Loucy (cell line): ENCODE measurements around the gene CHN2.

Experiments
- H2AFZ ChIP-seq: fragments of 200-600 bp; sonication (generic); 2 replicates; pipeline ENCODE4 v1.6.0; 2016; ENCODE audit warnings: antibody characterized with exemption, mild to moderate bottlenecking, low read length, moderate library complexity
- H3F3A ChIP-seq: fragments of 200-600 bp; 2 replicates; pipeline ENCODE4 v1.6.0; 2016; ENCODE audit warnings: antibody characterized with exemption, low read depth, mild to moderate bottlenecking
- H3K27me3 ChIP-seq: fragments of 200-600 bp; sonication (generic); 2 replicates; pipeline ENCODE4 v1.6.1; 2014; ENCODE audit warnings: low read length, mild to moderate bottlenecking; ENCODE audit not compliant: insufficient read depth, poor library complexity, severe bottlenecking
- H3K36me3 ChIP-seq: fragments of 200-600 bp; sonication (generic); 2 replicates; pipeline ENCODE4 v1.6.1; 2016; ENCODE audit warnings: low read length; ENCODE audit not compliant: insufficient read depth
- H3K4me1 ChIP-seq: fragments of 200-600 bp; sonication (generic); 2 replicates; pipeline ENCODE4 v1.5.1; 2014; ENCODE audit warnings: low read length, mild to moderate bottlenecking; ENCODE audit not compliant: insufficient read depth, poor library complexity, severe bottlenecking
- H3K4me2 ChIP-seq: fragments of 200-600 bp; sonication (generic); 2 replicates; pipeline ENCODE4 v1.6.0; 2014; ENCODE audit warnings: antibody characterized with exemption, low read length, low read depth, mild to moderate bottlenecking; ENCODE audit not compliant: poor library complexity, severe bottlenecking
- H3K4me3 ChIP-seq: fragments of 200-600 bp; sonication (generic); 2 replicates; pipeline ENCODE4 v1.5.1; 2014; ENCODE audit warnings: low read length, mild to moderate bottlenecking, mixed read lengths; ENCODE audit not compliant: poor library complexity, severe bottlenecking
- H3K79me2 ChIP-seq: fragments of 200-600 bp; sonication (generic); 2 replicates; pipeline ENCODE4 v1.6.1; 2014; ENCODE audit warnings: low read length; ENCODE audit not compliant: insufficient read depth
- H3K9ac ChIP-seq: fragments of 200-600 bp; sonication (generic); 2 replicates; pipeline ENCODE4 v1.6.0; 2014; ENCODE audit warnings: mild to moderate bottlenecking, low read depth, low read length, moderate library complexity; ENCODE audit not compliant: poor library complexity, severe bottlenecking
- H3K9me2 ChIP-seq: fragments of 200-600 bp; sonication (generic); replicated peaks from 2 replicates; pipeline ENCODE4 v1.6.1; 2016; ENCODE audit warnings: low read depth, low read length, mixed read lengths
- H3K9me3 ChIP-seq: fragments of 200-600 bp; sonication (generic); 2 replicates; pipeline ENCODE4 v1.6.1; 2014; ENCODE audit warnings: mild to moderate bottlenecking, antibody characterized with exemption, low read length, low read depth; ENCODE audit not compliant: insufficient read depth
- H4K20me1 ChIP-seq: fragments of 200-600 bp; sonication (generic); 2 replicates; pipeline ENCODE4 v1.6.0; 2014; ENCODE audit warnings: antibody characterized with exemption, low read length, mild to moderate bottlenecking; ENCODE audit not compliant: insufficient read depth, poor library complexity, severe bottlenecking
- EZH2phosphoT487 ChIP-seq: fragments of 200-600 bp; IDR thresholded peaks from 2 replicates; pipeline ENCODE4 v1.6.1; 2018; ENCODE audit warnings: antibody characterized with exemption, mild to moderate bottlenecking, moderate library complexity, borderline replicate concordance
- TF ChIP-seq, protein P1 (sequence below): fragments of 200-600 bp; sonication (generic); conservative IDR thresholded peaks from 2 replicates; pipeline ENCODE4 v1.5.1; 2014; ENCODE audit warnings: mild to moderate bottlenecking, antibody characterized with exemption, low read length

The CHN2 gene

DNA sequence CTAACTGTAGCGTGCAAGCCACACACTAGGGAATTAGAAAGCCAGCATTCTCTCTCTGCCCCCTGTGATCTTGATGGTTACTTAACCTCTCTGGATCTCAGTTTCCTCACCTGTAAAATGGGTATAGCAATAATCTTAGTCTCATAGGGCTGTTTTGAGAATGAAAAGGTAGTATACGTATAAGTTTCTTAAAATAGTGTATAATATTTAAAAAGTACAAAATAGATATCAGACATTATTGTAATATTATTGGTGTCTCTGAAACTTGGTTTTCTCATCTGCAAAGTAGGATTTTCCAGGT is 80.4 kb downstream of the CHN2 start:
- no peaks in the 10 kb centered on the region for H3K27me3 ChIP-seq

DNA sequence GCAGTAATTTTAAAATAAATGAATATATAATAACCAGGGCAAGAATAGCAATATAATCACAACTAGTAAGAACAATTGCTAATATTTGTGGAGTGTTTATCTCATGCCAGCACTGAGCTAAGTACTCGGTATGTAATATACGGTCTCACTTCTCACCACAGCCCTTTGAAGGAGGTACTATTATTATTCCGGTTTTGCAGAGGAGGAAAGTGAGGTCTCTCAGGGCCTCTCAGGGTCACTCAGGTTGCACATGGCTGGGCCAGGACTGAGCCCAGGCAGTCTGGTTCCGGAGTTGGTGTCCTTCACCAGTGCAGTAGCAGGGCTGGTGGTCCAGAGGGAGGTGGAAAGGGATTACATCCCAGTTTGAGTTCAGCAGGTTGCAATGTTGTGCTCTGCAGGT is 80.9 kb downstream of the CHN2 start:
- peaks cover 35% of the 10 kb centered on the region; the same call in 1 of the 2 replicates for H3K79me2 ChIP-seq
- no peaks in the 10 kb centered on the region for H3K9me3 ChIP-seq
- H3K4me2 ChIP-seq, result peak overlapping the region; percentile 19
- H3K9me2 ChIP-seq, result no peaks in the 10 kb centered on the region
- no peak overlapping the region for H3K4me3 ChIP-seq
- H3K4me1 ChIP-seq, result peaks cover 80% of the 10 kb centered on the region
- TF ChIP-seq, protein P1, sequence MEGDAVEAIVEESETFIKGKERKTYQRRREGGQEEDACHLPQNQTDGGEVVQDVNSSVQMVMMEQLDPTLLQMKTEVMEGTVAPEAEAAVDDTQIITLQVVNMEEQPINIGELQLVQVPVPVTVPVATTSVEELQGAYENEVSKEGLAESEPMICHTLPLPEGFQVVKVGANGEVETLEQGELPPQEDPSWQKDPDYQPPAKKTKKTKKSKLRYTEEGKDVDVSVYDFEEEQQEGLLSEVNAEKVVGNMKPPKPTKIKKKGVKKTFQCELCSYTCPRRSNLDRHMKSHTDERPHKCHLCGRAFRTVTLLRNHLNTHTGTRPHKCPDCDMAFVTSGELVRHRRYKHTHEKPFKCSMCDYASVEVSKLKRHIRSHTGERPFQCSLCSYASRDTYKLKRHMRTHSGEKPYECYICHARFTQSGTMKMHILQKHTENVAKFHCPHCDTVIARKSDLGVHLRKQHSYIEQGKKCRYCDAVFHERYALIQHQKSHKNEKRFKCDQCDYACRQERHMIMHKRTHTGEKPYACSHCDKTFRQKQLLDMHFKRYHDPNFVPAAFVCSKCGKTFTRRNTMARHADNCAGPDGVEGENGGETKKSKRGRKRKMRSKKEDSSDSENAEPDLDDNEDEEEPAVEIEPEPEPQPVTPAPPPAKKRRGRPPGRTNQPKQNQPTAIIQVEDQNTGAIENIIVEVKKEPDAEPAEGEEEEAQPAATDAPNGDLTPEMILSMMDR, result no peak
- TF ChIP-seq EZH2phosphoT487, result no peak
- no peak overlapping the region for H2AFZ ChIP-seq
- no peaks in the 10 kb centered on the region for H3K36me3 ChIP-seq
- no peaks in the 10 kb centered on the region for H4K20me1 ChIP-seq
- H3K9ac ChIP-seq, result no peak overlapping the region
- H3K27me3 ChIP-seq, result no peaks in the 10 kb centered on the region
- H3F3A ChIP-seq, result no peaks in the 10 kb centered on the region

More for the DNA sequence above, 80.4 kb downstream of the CHN2 start:
- Histone ChIP-seq H3K36me3 (no peaks in the 10 kb centered on the region), H2AFZ (no peak overlapping the region), H3K9me2 (no peaks in the 10 kb centered on the region), H3K4me1 (peaks cover 80% of the 10 kb centered on the region), H3K79me2 (peaks cover 35% of the 10 kb centered on the region; the same call in 1 of the 2 replicates), H3F3A (no peaks in the 10 kb centered on the region), H4K20me1 (no peaks in the 10 kb centered on the region), H3K9ac (no peak overlapping the region), H3K4me3 (no peak overlapping the region), H3K4me2 (no peak overlapping the region), H3K9me3 (no peaks in the 10 kb centered on the region)
- TF ChIP-seq EZH2phosphoT487, result no peak
- TF ChIP-seq, protein P1, result no peak

DNA sequence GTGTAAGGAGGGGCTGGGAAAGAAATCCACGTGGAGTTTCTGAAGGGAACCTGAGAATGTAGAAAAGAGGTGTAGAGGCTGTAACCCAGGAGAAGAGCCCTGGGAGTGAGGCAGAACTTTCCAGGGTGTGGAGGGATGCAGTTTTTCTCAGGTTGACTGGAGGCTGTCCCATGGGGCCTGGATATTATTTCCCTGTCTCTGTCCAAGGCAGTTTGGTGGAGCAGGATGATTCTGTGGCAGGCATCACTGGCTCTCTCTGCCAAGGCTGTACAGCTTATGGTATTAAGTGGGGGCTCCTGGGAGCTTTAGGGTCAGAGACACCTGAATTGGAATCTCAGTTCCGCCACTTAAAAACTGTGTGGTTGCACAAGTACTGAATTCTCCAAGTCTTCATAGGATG is 81.6 kb downstream of the CHN2 start:
- Histone ChIP-seq H3K9me2 (no peaks in the 10 kb centered on the region), H3K4me2 (peak overlapping the region; percentile 19), H3K4me3 (no peak overlapping the region), H3F3A (no peaks in the 10 kb centered on the region), H3K27me3 (no peaks in the 10 kb centered on the region), H3K9me3 (no peaks in the 10 kb centered on the region), H2AFZ (no peak overlapping the region), H3K79me2 (peaks cover 32% of the 10 kb centered on the region; the same call in 1 of the 2 replicates), H3K9ac (no peak overlapping the region), H3K4me1 (peaks cover 73% of the 10 kb centered on the region), H3K36me3 (no peaks in the 10 kb centered on the region), H4K20me1 (no peaks in the 10 kb centered on the region)
- TF ChIP-seq, protein P1, result no peak
- TF ChIP-seq EZH2phosphoT487, result no peak
